ENCODE results near the gene SAXO2.
"Not testable (repeated sequence)": the region's sequence is repeated elsewhere in the genome, so short reads cannot be mapped to it uniquely, and the experiment has no call there.

SAXO2 gene, protein sequence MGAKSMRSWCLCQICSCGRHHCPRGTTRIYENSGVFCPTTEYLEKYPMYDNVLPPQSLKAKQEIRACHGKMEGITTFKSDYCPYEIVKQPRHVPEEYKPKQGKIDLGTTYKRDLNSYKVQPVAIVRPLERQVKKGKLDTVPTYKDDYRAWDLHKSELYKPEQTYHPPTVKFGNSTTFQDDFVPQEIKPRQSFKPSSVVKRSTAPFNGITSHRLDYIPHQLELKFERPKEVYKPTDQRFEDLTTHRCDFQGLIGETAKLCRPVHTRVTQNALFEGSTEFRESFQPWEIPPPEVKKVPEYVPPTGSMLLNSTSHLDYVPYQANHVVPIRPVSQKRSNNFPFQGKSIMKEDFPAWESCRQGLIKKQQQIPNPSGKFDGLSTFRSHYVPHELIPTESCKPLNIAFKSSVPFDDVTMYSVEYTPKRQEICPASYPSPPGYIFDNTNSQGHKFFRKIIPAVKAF

DNA sequence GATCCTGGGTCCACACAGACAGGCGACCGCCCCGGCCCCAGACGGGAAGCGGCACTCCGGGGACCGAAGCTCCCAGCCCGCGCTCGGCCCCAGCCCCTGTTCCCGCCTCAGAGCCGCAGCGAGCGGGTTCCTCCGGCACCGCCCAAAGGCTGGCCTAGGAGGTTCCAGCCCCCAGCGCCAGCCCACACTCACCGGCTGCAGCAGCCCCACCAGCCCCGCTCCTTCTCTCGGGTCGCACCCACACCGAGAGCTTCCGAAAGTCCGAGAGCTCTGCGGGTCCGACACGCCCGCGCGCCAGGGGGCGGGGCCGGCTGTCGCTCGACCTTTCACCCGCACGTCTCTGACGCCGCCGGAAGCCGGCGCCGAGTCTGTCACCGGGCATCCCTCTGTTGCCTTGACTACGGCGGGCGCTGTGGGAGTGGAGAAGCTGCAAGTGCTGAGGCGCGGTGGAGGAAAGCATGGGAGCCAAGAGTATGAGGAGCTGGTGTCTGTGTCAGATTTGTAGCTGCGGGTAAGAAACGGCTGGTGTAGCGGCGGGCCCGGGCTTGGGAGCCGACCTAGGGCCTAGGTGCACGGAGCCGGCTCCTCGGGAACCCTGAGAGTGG, at the start of gene SAXO2, which contains the start of gene EFL1:
Gene SAXO2 (plus strand): TSS at position 397 of the 605 bp plus-strand sequence. CDS start 62 bp downstream, at position 459.
Gene EFL1 (minus strand): TSS at position 313 of the 605 bp plus-strand sequence. CDS start 956 bp downstream, outside the sequence.
- DNase-seq = peak; percentile 63

DNA sequence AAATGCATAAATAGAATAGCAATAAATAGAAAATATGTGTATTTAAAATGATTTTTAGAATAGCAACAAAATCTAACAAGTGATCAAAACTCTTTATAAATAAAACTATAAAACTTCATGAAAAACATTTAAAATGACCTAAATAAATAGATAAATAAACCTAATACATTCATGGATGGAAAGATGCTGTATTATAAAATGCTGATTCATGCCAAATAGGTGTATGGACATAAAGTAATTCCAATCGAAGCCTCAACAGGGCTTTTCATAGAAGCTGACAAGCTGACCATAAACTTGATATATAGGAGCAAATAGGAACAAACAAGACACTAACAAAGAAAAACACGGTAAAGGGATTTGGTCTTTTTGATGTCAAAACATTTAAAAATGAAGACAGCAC, 46.5 kb upstream of the SAXO2 start:
- not testable (repeated sequence) for DNase-seq

DNA sequence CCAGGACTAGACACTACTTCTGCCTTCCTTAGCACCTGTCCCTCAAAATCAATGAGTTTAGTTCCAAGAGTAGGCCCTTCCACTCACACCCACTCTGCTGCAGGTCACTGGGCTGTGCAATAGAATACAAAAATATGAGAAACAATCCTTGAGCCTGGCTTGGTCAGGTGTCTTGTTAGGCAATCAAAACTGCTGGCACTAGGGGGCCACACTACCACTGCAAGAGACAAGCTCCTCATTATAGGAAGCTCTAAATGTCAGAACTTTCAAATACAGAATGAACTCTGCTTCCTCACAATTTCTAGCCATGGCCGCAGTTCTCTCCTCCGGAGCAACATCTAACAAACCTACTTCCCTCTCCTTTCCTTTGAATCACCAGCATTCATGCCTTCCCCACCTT, 41.1 kb upstream of the SAXO2 start:
- DNase-seq = not testable (repeated sequence)

DNA sequence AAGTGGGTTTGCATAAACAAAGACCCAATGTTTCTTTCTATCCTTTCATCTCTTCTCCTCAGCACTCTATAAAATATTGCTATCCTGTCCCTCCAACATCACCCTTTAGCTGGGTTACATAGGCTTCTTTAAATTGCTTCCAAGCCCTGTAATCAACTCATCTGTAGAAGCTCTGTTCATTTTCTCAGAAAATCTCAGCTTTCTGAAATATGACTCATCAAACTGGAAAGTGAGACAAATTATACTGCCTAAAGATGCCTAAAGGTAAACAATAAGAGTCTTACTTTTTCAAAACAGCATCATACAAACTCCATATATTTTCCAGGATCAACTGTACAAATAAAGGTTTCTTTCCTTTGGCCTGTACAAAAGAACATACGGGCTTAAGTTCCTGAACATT, 33.9 kb upstream of the SAXO2 start:
- no peak for DNase-seq

DNA sequence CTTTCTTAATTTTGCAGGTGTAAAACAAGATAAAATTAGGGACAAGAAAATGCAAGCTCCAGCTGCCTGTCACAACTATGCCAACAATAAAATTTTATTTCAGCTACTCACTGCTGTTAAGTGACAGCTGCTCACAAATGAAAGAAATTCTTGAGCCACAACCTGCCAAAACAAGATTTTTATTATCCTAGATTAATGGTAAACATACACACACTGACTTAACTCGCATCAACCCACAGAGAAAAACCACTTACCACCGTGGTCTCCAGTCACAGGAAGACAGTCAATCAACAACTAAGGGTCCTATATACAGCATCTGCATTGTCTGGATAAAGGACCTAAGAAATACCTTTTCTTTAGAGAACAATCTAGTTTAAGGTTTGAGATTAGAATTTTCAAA, 31.4 kb upstream of the SAXO2 start:
- DNase-seq = no peak

DNA sequence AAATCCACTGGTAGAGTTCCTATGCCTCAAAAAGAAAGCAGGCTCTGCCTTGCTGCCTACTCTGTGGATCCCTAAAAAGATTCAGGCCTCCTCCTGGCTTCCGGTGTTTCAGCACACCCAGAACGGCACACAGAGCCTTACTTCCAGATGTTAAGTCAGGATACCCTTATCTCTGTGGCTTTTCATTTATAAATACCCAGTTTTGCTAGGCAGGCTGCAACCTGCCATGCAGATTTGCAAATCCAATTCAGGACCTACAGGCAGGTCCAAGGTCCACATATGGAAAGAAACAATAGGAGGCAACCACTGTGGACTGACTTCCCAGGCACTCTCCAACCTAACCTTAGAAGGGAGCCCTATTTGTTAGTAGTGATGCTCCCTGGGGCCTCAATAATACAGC, 30.8 kb upstream of the SAXO2 start:
- no peak for DNase-seq

DNA sequence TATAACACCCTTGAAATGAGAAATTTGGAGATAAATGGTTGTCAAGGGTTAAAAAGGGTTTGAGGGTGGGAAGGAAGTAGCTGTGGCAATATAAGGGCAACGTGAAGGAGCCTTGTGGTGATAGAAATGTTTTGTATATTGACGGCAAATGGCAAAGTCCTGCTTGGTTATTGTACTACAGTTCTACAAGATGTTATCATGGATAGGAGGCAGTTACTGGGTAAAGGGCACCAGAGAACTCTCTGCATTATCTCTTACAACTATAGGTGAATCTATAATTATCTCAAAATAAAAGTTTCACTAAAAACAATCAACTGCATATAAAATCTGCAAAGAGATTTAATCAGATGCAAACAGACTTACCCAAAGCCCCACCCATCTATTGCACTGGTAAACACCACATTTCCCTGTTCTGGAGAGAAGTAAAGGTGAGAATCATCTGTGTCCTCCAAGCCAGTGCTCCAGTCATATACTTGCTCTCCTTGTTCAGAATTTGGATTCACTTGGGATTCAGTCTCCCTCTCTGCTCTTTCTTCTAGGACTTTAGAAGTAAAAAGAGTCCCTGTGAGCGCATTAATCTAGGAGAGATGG, 24.6 kb upstream of the SAXO2 start:
- DNase-seq = not testable (repeated sequence)

DNA sequence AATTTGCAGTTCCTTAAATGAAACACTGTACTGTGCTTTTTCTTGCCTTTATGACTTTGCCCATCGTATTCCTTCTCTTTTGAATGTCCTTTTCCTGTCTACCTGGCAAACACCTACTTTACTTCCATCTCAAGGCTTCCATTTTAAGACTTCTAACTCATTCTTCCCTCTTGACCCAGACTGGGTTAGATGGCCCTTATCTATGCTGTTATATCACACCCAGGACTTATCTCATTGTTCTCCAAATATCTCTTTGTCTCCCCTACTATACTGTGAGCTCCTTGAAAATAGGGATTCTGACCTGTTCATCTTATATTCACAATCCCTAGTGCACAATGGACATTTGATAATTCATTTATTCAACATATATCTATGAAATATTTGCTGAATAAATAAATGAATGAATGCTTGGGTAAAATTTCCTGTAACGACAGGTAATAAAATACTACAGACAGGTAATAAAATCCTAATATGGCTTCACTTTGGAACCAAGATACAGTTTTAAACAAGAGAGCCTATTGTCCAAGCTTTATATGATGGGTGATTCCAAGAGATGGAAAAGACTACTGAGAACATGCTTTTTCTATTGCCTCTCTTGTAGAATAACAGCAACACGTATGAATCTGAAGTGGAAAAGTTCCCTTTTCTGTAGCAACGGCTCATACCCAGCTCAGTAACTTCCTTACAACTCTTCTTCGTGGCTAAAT, 22.8 kb upstream of the SAXO2 start:
- DNase-seq = no peak

DNA sequence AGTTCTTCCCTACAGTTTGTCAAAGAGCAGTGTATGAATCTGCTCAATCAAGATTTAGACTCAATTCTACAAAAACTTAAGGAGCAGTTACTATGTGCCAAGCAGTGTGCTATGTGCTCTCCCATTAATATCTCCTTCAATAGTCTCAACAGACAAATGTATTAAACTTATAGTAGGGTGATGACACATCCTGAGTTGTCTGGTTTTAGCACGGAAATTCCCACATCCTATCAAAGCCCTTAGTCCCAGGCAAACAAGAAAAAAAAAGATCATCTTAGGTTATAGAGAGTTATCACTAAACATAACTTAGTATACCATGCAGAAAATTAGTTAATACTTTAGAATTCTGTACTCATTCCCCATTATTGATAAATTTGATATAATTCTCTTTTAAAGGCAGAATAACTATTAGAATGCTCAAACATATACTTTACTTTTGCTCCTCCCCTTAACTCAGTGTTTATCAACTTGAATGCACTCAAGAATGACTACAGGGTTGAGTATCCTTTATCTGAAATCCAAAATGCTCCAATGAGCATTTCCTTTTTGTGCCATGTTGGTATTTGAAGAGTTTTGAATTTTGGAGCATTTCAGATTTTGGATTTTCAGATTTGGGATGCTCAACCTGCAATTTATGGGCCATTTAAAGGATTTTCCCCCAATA, 20.6 kb upstream of the SAXO2 start:
- not testable (repeated sequence) for DNase-seq

DNA sequence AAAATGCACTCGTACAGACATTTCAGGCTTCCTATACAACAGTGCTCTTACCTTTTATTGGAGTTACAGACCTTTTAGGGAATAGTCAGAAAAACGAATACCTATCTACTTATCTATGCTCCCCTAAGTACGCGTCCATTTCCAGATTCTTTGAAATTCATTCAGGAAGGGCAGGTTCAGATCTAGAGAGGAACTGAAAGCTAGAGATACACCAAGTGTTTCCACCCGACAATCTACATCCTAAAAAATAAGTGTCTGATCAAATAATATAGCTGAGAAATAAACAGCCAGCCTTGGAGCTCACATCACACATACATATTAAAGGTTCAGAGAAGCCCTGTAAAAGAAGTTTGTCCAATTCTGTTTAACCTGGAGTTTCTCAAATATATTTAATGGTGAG, 19.0 kb upstream of the SAXO2 start:
- DNase-seq = not testable (repeated sequence)

DNA sequence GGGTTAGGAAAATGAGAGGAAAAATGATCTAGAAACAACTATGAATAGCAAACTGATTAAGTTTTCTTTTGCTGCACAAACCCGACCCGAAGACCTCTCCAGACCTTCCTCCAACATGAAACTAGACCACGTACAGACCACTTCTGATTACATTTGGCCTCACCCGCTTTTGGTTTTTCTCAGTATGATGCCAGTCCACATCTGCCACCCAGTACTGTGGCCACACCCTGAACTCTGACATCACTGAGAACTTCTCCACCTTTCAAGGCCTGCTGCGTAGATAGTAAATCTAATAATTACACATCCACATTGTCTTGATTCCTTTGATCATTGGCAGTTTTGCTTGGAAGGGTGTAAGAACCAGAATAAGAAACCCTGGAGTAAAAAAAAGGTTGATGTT, 16.7 kb upstream of the SAXO2 start:
- DNase-seq = not testable (repeated sequence)

DNA sequence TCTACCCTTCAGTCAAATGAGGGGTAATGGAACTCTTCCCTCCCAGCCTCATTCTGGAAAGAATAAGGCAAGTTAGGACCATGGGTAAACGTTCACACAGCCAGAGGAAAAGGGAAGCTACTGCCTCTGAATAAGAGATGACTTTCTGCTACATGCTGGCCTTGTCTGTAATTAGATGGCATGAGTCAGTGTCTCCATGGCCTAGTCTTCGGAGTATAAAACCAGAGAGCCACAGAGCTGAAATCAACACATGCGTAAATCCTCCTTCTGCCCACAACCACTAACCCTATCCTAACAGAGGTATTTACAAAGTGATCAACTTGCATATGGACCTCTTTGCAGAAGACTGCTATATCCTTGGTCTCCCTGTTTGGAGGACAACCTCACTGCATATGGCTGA, 14.4 kb upstream of the SAXO2 start:
- not testable (repeated sequence) for DNase-seq

DNA sequence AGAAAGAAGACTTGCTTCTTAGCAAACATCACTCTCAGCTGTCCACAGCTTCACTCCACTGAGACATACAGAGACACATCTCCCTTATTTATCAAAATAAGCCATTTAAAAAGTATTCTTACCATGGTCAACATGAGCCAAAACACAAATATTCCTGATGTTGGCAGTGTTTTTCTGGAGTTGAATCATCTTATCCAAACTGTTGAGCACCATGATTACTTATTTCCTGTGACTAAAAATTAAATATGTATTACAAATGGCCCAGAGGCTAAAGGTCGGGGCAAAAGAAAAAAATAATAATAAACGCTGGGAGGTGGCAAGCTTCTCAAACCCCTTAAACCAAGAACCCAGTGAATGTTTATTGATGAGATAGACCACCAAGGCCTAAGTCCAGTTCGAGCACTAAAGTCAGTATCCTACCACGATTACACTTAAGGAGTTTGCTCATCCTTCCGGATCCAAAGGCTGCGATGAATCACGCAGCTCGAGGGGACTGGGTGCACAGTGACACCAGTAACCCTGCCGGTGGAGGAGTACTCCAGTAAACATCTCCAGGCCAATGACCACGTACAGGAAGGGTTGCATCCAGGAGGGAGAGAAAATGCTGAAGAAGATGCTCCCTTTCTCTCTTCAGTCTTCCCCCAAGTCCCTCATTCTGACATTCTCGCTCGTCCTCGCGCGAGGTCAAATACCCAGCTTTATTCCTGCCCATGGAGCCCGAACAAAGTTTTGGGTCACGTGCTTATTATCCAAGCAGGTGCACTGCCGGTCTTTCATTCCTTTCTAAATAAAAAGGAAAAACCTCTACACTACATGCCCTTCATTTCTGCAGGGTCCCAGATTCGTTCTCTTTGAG, 824 bp upstream of the SAXO2 start:
- DNase-seq = peak; percentile 14

DNA sequence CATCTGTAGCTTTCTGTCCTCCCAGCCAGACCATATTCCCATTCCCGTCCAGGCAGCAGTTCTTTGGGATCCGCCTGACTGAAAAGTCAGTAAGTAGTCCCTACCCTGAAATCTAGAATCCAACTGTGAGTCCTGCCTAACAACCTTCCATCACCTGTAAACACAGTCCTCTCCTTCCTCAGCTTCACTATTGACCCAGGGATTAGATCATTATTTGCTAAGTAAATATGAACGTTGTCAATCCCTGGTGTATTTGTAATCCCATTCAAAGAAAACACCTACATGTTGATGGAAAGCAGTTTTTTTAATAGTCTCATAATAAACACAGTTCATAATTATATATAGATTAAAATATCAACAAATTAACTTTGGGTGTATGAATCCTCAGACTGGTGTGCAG, 732 bp downstream of the SAXO2 start:
- peak; percentile 52 for DNase-seq

DNA sequence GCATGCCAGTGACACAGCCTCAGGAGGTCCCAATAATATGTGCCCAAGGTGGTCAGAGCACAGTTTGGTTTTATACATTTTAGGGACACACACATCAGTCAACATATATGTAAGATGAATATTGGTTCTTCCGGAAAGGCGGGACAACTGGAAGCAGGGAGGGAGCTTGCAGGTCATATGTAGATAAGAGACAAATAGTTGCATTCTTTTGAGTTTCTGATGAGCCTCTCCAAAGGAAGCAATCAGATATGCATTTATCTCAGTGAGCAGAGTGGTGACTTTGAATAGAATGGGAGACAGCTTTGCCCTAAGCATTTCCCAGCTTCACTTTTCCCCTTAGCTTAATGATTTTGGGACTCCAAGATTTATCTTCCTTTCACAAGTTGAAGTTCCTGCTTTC, 4.5 kb downstream of the SAXO2 start:
- DNase-seq = not testable (repeated sequence)

DNA sequence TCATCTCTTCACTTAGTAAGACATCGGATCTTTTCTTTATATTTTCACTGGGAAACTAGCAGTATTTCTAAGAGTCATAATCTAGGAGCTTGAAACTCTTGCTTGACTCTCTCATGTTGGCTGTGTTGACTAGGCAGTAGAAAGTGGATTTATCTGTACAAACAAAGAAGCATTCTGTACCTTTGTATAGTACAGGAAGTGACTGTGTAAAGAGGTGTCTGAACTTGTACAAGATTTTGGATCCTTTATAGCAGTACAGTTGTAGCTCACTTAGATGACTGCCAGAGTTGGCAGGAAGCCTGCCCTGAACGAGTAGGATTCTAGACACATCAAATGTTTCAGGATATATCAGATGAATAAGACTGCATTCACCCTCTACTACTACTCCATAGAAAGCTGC, 5.8 kb downstream of the SAXO2 start:
- not testable (repeated sequence) for DNase-seq

DNA sequence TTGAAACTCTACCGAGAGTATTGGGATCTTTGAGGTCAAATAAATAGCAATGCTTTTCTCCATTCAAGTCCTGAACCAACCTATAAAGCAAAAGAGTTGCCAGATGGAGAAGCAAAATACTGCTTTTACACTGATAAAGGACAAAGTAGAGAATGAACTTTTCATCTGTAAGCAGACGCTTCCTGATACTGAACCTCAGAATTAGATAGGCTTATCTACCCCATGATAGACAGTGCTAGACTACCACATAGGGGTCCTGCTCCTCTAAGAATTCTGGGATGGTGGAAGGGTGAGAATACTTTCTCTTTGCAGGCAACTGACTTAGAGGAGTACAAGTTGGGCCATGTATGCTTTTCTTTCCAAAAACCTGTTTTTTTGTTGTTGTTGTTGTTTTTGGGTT, 9.5 kb downstream of the SAXO2 start:
- no peak for DNase-seq

DNA sequence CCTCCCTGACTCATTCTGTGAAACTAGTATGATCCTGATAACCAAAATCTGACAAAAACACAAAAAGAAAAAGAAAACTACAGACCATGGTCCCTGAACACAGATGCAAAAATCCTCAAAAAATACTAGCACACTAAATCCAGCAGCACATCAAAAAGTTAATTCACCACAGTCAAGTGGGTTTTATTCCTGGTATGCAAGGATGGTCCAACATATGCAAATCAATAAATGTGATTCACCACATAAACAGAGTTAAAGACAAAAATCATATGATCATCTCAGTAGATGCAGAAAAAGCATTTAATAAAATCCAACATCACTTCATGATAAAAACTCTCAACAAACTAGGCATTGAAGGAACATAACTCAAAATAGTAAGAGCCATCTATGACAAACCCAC, 12.8 kb downstream of the SAXO2 start:
- DNase-seq = no peak

DNA sequence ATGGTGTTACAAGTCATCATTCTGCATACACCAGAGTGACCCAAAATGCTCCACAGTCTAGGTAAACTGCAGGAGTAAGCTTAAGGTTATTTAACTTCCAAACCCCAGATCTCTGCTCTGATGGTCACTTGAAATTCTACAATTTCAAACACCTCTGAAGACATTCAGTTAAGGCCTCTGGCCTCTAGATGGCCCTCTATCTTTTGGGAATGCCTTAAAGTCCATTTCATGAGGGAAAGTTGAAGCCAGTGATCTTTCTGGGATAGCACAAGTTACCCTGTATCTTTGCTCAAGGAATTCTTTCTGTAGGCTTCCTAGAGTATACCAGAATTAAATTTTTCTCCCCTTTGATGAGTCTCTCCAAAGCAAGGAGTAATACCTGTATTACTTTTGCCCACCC, 18.7 kb downstream of the SAXO2 start:
- not testable (repeated sequence) for DNase-seq

DNA sequence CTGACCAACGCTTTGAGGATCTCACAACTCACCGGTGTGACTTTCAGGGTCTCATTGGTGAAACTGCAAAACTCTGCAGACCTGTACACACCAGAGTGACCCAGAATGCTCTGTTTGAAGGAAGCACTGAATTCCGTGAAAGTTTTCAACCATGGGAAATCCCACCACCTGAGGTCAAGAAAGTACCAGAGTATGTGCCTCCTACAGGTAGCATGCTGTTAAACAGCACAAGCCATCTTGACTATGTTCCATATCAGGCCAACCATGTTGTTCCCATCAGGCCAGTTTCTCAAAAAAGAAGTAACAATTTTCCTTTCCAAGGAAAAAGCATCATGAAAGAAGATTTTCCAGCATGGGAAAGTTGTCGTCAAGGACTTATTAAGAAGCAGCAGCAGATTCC, 19.8 kb downstream of the SAXO2 start:
- not testable (repeated sequence) for DNase-seq

DNA sequence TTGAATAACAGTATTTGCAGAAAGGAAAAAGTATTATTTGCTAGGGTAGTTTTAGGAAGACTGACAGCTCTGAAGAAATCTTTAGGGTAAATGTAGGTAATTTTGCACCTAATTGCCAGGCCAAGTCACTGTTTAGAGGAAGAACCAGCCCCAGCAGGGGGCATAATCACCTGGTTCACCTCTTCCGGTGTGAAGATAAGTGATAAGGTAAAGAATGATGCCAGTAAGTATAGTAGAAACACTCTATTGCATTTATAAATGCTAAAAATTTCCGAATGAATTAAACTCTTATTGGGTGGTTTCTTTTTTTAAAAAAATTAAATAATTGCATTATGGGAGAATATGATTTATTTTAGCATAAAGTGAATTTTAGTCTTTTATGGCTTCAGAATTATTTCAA, 21.8 kb downstream of the SAXO2 start:
- not testable (repeated sequence) for DNase-seq

DNA sequence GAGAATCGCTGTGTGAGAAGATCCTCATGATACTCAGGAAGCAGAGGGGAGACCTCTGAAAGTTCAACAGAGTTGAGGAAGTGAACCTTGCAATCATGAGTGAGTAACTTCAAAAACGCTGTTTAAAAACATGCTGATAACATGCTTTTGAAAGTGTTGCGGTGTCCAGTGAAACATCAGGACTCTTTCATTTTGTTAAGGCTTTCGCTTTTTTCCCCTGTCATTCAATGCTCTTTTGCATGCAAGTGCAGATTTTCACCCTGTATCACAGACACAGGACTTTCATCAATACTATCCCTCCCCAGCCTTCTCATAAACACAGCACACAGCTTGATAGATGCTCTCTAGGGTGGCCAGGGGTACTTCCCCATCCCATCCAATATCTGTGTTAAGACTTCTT, 23.9 kb downstream of the SAXO2 start:
- DNase-seq = not testable (repeated sequence)

Measured in NCI-H2029 (cell line).